Lower lobe of right lung (tissue), 2 donors: ENCODE measurements around the gene UTP11. TPM values are rescaled to one million over a fixed set of nuclear protein-coding genes. Genes with fewer than 3 reads are reported as not detected.
A peak's percentile ranks its signal among the peaks of the same experiment; 100 is the strongest.

Experiments
- ATAC-seq, 2 donors: fragments of 200-7000 bp; cut with Tn5 transposase; one replicate each; pipeline ENCODE4 v1.9.1; 2020 to 2022; ENCODE audit warnings: mild to moderate bottlenecking in 2 of 2, moderate library complexity in 2 of 2
- DNase-seq: peaks from one replicate; pipeline ENCODE4 v3.0.0-alpha.2; 2020
- H3K27ac ChIP-seq: fragments of 200-600 bp; one replicate; pipeline ENCODE4 v1.8.0; 2022
- H3K27me3 ChIP-seq: fragments of 200-600 bp; one replicate; pipeline ENCODE4 v1.8.0; 2022; ENCODE audit warnings: low read depth
- H3K36me3 ChIP-seq: fragments of 200-600 bp; one replicate; pipeline ENCODE4 v1.8.0; 2022; ENCODE audit warnings: mild to moderate bottlenecking
- H3K4me1 ChIP-seq: fragments of 200-600 bp; one replicate; pipeline ENCODE4 v1.8.0; 2022
- H3K4me3 ChIP-seq: fragments of 200-600 bp; one replicate; pipeline ENCODE4 v1.8.0; 2022; ENCODE audit warnings: mild to moderate bottlenecking
- H3K9me3 ChIP-seq: fragments of 200-600 bp; one replicate; pipeline ENCODE4 v1.8.0; 2022
- CTCF ChIP-seq: fragments of 200-600 bp; IDR thresholded peaks from one replicate; pipeline ENCODE4 v1.8.0; 2022; ENCODE audit warnings: antibody characterized with exemption, mild to moderate bottlenecking
- intact Hi-C: fragments of 100-400 bp; cut with DNase I; formaldehyde crosslinking; loops from one replicate; pipeline ENCODE4 v1.11.0; 2022
- total RNA-seq: library from RNA; stranded (reverse); fragmentation: NEBNext Ultra II Directional; extraction: Animal tissue kit (Norgen Biotek cat#: 25700); gene quantifications from one replicate; pipeline ENCODE4 v1.2.1, GENCODE V29; 2021
- donor health status: DM: no; HTN: yes; CAD: no; lungs with severe emphysema.

The UTP11 gene
- total RNA-seq, 1 donor from 2014 or later, result 22.8 TPM

GRCh38 chr1:38027201-38028104 lies 14.9 kb downstream of the UTP11 start:
- H3K4me1 ChIP-seq, result peaks cover 28% of the 10 kb centered on the region
- DNase-seq, result peak; percentile 55

GRCh38 chr1:38028105-38028591 lies 15.6 kb downstream of the UTP11 start:
- peaks cover 5% of the 10 kb centered on the region for H3K27me3 ChIP-seq

More at GRCh38 chr1:38027201-38028104, 14.9 kb downstream of the UTP11 start:
- no peaks in the 10 kb centered on the region for H3K9me3 ChIP-seq
- intact Hi-C loops, result no loop called here
- H3K36me3 ChIP-seq, result peaks cover 37% of the 10 kb centered on the region
- H3K27me3 ChIP-seq, result no peaks in the 10 kb centered on the region
- H3K27ac ChIP-seq, result no peak overlapping the region
- no peak overlapping the region for H3K4me3 ChIP-seq
- TF ChIP-seq CTCF, result no peak
- peak; percentile 62 to 65 for ATAC-seq

GRCh38 chr1:38028671-38029070 lies 16.1 kb downstream of the UTP11 start:
- intact Hi-C loops, result no loop called here
- peaks cover 28% of the 10 kb centered on the region for H3K4me1 ChIP-seq
- no peak for TF ChIP-seq CTCF

More at GRCh38 chr1:38028105-38028591, 15.6 kb downstream of the UTP11 start:
- ATAC-seq, result no peak
- Histone ChIP-seq H3K9me3 (no peaks in the 10 kb centered on the region), H3K4me3 (no peak overlapping the region), H3K36me3 (peaks cover 30% of the 10 kb centered on the region), H3K4me1 (peaks cover 28% of the 10 kb centered on the region), H3K27ac (no peak overlapping the region)
- intact Hi-C loops, result no loop called here
- TF ChIP-seq CTCF, result no peak
- no peak for DNase-seq

GRCh38 chr1:38029081-38029681 lies 16.6 kb downstream of the UTP11 start:
- H3K27ac ChIP-seq, result no peak overlapping the region
- H3K36me3 ChIP-seq, result peaks cover 20% of the 10 kb centered on the region
- H3K4me3 ChIP-seq, result no peak overlapping the region
- peaks cover 10% of the 10 kb centered on the region for H3K27me3 ChIP-seq
- no peaks in the 10 kb centered on the region for H3K9me3 ChIP-seq
- intact Hi-C loops, result no loop called here
- ATAC-seq (no peak), DNase-seq (no peak)
- H3K4me1 ChIP-seq, result peaks cover 28% of the 10 kb centered on the region
- TF ChIP-seq CTCF, result no peak

More at GRCh38 chr1:38028671-38029070, 16.1 kb downstream of the UTP11 start:
- ATAC-seq (no peak), DNase-seq (no peak)
- peaks cover 7% of the 10 kb centered on the region for H3K27me3 ChIP-seq
- H3K36me3 ChIP-seq, result peaks cover 25% of the 10 kb centered on the region
- no peak overlapping the region for H3K4me3 ChIP-seq
- H3K9me3 ChIP-seq, result no peaks in the 10 kb centered on the region
- H3K27ac ChIP-seq, result no peak overlapping the region

GRCh38 chr1:38029685-38030511 lies 17.4 kb downstream of the UTP11 start:
- Histone ChIP-seq H3K4me1 (peaks cover 28% of the 10 kb centered on the region), H3K4me3 (no peak overlapping the region), H3K27me3 (peaks cover 10% of the 10 kb centered on the region), H3K9me3 (no peaks in the 10 kb centered on the region), H3K27ac (no peak overlapping the region), H3K36me3 (peaks cover 13% of the 10 kb centered on the region)
- intact Hi-C loops, result no loop called here
- ATAC-seq (peak in 1 of 2 donors; percentile 12), DNase-seq (no peak)
- TF ChIP-seq CTCF, result no peak
